Measurements from ENCODE around the gene HOXA9.

The HOXA9 gene

GRCh38 chr7:27141137-27141922 is 24.0 kb downstream of the HOXA9 start:
- no peak for FAIRE-seq

GRCh38 chr7:27140126-27140857 is 25.0 kb downstream of the HOXA9 start:
- no peak for FAIRE-seq

- FAIRE-seq = no peak
Measured at GRCh38 chr7:27139334-27140125, 25.8 kb downstream of the HOXA9 start.

GRCh38 chr7:27138985-27139333 is 26.4 kb downstream of the HOXA9 start:
- FAIRE-seq = no peak

GRCh38 chr7:27138472-27138871 is 26.9 kb downstream of the HOXA9 start:
- no peak for FAIRE-seq

GRCh38 chr7:27137640-27138315 is 27.6 kb downstream of the HOXA9 start:
- no peak for FAIRE-seq

GRCh38 chr7:27134392-27134791 is 30.9 kb downstream of the HOXA9 start:
- no peak for FAIRE-seq

- no peak for FAIRE-seq
Measured at GRCh38 chr7:27133409-27134231, 31.7 kb downstream of the HOXA9 start.

- FAIRE-seq = no peak
Measured at GRCh38 chr7:27132978-27133377, 32.4 kb downstream of the HOXA9 start.

GRCh38 chr7:27132214-27132613 is 33.1 kb downstream of the HOXA9 start:
- FAIRE-seq = no peak

- no peak for FAIRE-seq
Measured at GRCh38 chr7:27131390-27131819, 33.9 kb downstream of the HOXA9 start.

- FAIRE-seq = no peak
Measured at GRCh38 chr7:27130540-27131389, 34.6 kb downstream of the HOXA9 start, which contains the start of gene HOXA4. TSS of gene HOXA4 (minus strand) at chr7:27130757. CDS start at chr7:27130733, 24 bp downstream.

- FAIRE-seq = no peak
Measured at GRCh38 chr7:27129729-27130539, 35.4 kb downstream of the HOXA9 start.

GRCh38 chr7:27128776-27129728 is 36.3 kb downstream of the HOXA9 start:
- FAIRE-seq = no peak

- no peak for FAIRE-seq
Measured at GRCh38 chr7:27128034-27128433, 37.3 kb downstream of the HOXA9 start.

GRCh38 chr7:27126596-27127327 is 38.6 kb downstream of the HOXA9 start:
- no peak for FAIRE-seq

- FAIRE-seq = no peak
Measured at GRCh38 chr7:27125986-27126394, 39.3 kb downstream of the HOXA9 start.

Measured in endometrium (tissue), 2 donors.